ENCODE results near the gene TRIM41. TPM values are rescaled to one million over a fixed set of nuclear protein-coding genes. Genes with fewer than 3 reads are reported as not detected.
A peak's percentile ranks its signal among the peaks of the same experiment; 100 is the strongest.

TRIM41 gene
- total and polyA plus RNA-seq, 9 donors, result 9.5 to 21.9 (median 19.3) TPM

DNA sequence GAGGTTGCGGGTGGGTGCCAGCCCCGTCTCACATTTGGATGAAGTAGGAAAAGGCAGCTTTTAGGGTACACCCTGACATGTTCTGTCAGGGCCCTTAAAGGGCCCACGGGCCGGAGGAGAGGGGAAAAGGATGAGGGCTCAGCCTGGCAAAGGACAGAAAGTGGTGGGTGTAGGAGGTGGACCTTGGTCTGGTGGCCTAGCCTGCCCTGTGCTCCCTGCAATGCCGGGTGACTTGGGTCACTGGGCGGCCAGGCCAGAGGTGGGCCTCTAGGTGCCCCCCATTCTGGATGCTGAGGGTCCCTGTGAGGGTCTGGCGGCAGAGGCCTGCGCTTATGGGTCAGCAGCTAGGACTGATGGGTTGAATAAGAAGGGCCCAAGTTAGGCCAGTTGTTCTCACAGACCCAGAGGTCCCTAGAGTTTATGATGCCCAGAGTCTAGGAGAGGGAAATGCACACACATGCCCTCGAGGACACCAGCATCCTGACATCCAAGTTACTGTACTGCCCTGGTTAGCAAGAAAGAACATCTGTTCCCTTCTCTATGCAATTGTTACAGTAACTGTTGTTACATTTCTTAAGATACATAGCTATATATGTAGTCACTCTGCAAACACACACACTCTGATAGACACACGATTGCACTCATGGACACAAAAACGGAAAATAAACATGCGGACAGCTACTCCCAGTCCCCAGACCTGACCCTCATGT lies 30.6 kb upstream of the TRIM41 start:
- no peak for DNase-seq
- H3K4me1 ChIP-seq (ENCODE audit: control insufficient read depth, insufficient read depth, low read length), result peaks cover 21% of the 10 kb centered on the region
- H3K27me3 ChIP-seq (ENCODE audit: control insufficient read depth, insufficient read depth, low read length), result peaks cover 3% of the 10 kb centered on the region
- H3K9me3 ChIP-seq (replicated peaks; ENCODE audit: control insufficient read depth, low read depth, low read length), result no peaks in the 10 kb centered on the region
- H3K36me3 ChIP-seq (ENCODE audit: control insufficient read depth, insufficient read depth, low read length), result peaks cover 2% of the 10 kb centered on the region
- H3K4me3 ChIP-seq (ENCODE audit: low read length), result peak overlapping the region; percentile 69
- 18% methylated on average over 6 of the region's 12 CpGs for WGBS (ENCODE audit: insufficient coverage)
- peak overlapping the region; percentile 91 for H3K27ac ChIP-seq (ENCODE audit: low read length)

DNA sequence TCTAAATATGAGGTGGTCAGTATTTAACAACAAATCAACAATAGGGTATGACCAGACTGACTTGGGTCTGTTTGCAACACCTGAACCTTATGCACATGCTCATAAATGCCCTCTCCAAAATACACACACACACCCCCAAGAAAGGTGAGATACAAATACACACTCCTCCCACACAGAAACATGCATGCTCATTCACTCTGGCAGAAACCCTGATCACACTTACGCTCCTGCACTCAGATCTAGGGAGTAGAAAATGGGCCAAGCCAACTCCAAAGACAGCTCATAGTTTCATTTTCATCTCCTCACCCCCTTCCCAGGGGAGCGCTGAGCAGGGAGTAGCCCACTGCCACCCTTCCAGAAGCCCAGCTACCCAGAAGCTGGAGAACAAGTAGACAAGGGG lies 29.4 kb upstream of the TRIM41 start:
- Histone ChIP-seq H3K4me3 (ENCODE audit: low read length) (no peak overlapping the region), H3K4me1 (ENCODE audit: control insufficient read depth, insufficient read depth, low read length) (peaks cover 14% of the 10 kb centered on the region), H3K27ac (ENCODE audit: low read length) (no peak overlapping the region), H3K36me3 (ENCODE audit: control insufficient read depth, insufficient read depth, low read length) (peaks cover 4% of the 10 kb centered on the region), H3K9me3 (replicated peaks; ENCODE audit: control insufficient read depth, low read depth, low read length) (no peaks in the 10 kb centered on the region), H3K27me3 (ENCODE audit: control insufficient read depth, insufficient read depth, low read length) (peaks cover 3% of the 10 kb centered on the region)
- WGBS (ENCODE audit: insufficient coverage), result 100% methylated on average over 1 of the region's 2 CpGs
- no peak for DNase-seq

DNA sequence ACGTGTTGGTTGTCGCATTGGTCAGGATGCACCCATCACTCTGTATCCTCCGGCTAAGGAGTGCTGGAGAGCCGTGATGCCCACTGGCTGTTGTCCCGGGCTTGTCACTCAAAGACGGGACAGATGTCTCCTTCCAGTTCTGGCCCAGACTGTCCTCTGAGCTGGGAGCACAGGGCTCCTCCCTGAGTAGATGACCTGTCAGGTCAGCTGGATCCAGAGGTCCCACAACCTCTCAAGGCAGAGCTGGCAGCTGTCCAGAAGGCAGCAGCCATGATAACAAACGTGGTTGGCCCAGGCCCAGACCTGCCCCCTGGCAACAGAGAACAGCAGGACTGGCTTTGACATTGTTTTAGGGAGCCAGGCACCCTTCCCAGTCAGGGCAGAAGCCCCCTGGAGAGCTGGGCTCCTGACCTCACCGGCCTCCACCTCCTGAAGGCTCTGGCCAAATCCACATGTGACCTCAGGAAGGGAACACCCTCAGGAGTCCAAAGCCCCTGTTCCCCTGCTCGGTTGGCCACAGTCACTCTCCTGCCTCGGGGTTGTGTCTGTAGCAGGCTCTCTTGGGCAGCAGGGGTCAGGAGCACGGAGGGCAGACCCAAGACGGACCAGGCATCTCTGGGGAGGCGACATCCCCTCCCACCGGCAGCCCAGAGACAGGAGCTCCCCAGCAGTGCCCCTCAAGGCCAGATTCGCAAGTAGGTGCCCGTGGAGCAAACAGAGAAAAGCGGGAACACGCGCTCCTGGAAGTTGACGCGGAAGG lies 28.4 kb upstream of the TRIM41 start:
- Histone ChIP-seq H3K9me3 (replicated peaks; ENCODE audit: control insufficient read depth, low read depth, low read length) (no peaks in the 10 kb centered on the region), H3K4me3 (ENCODE audit: low read length) (no peak overlapping the region), H3K36me3 (ENCODE audit: control insufficient read depth, insufficient read depth, low read length) (peaks cover 6% of the 10 kb centered on the region), H3K27me3 (ENCODE audit: control insufficient read depth, insufficient read depth, low read length) (peaks cover 8% of the 10 kb centered on the region), H3K4me1 (ENCODE audit: control insufficient read depth, insufficient read depth, low read length) (peaks cover 14% of the 10 kb centered on the region), H3K27ac (ENCODE audit: low read length) (no peak overlapping the region)
- 58% methylated on average over 21 of the region's 21 CpGs for WGBS (ENCODE audit: insufficient coverage)
- DNase-seq, result peak; percentile 35

- 40% methylated on average over 39 of the region's 45 CpGs for WGBS (ENCODE audit: insufficient coverage)
- H3K4me1 ChIP-seq (ENCODE audit: control insufficient read depth, insufficient read depth, low read length), result peaks cover 8% of the 10 kb centered on the region
Measured at GRCh38 chr5:181195249-181195761, 27.8 kb upstream of the TRIM41 start.

DNA sequence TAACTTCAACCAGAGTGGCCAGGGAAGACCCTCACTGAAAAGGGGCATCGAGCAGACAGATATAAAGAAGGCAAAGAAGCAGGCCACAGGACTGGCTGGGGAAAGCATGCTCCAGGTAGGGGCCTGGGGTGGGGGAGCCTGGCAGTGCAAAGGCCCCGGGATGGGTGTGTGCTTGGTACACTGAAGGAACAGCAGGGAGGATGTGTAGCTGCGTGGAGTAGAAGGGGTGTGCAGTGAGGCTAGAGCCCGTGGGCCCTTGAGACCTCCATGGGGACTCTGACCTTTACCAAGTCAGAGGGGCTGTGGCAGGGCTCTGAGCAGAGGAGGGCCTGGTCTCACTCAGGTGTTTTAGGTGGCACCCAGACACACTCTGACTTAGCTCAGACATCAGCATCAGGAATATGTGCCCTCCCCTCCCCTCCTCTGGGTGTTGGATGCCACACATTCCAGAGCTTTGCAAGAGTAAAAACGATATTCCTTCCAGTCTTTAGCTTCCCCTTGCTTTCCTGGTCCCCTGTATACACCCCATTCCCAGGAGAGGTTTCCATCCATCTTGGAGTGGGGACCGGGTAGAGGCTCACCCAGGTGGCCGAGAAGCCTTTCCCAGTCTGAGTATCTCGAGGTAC lies 25.6 kb upstream of the TRIM41 start:
- no peak overlapping the region for H3K4me3 ChIP-seq (ENCODE audit: low read length)
- DNase-seq, result no peak
- peaks cover 2% of the 10 kb centered on the region for H3K4me1 ChIP-seq (ENCODE audit: control insufficient read depth, insufficient read depth, low read length)
- WGBS (ENCODE audit: insufficient coverage), result 55% methylated on average over 7 of the region's 8 CpGs
- H3K27ac ChIP-seq (ENCODE audit: low read length), result no peak overlapping the region
- H3K27me3 ChIP-seq (ENCODE audit: control insufficient read depth, insufficient read depth, low read length), result peaks cover 30% of the 10 kb centered on the region
- H3K36me3 ChIP-seq (ENCODE audit: control insufficient read depth, insufficient read depth, low read length), result peaks cover 6% of the 10 kb centered on the region
- H3K9me3 ChIP-seq (replicated peaks; ENCODE audit: control insufficient read depth, low read depth, low read length), result no peaks in the 10 kb centered on the region

More at GRCh38 chr5:181195249-181195761, 27.8 kb upstream of the TRIM41 start:
- Histone ChIP-seq H3K27ac (ENCODE audit: low read length) (no peak overlapping the region), H3K36me3 (ENCODE audit: control insufficient read depth, insufficient read depth, low read length) (peaks cover 6% of the 10 kb centered on the region), H3K27me3 (ENCODE audit: control insufficient read depth, insufficient read depth, low read length) (peaks cover 13% of the 10 kb centered on the region), H3K9me3 (replicated peaks; ENCODE audit: control insufficient read depth, low read depth, low read length) (no peaks in the 10 kb centered on the region), H3K4me3 (ENCODE audit: low read length) (no peak overlapping the region)
- DNase-seq, result no peak

GRCh38 chr5:181198106-181198685 lies 24.9 kb upstream of the TRIM41 start:
- no peak for DNase-seq
- no peak overlapping the region for H3K27ac ChIP-seq (ENCODE audit: low read length)

GRCh38 chr5:181198905-181199519 lies 24.1 kb upstream of the TRIM41 start:
- no peak for DNase-seq
- H3K4me1 ChIP-seq (ENCODE audit: control insufficient read depth, insufficient read depth, low read length), result peaks cover 8% of the 10 kb centered on the region
- H3K4me3 ChIP-seq (ENCODE audit: low read length), result no peak overlapping the region
- 47% methylated on average over 7 of the region's 9 CpGs for WGBS (ENCODE audit: insufficient coverage)
- peaks cover 6% of the 10 kb centered on the region for H3K36me3 ChIP-seq (ENCODE audit: control insufficient read depth, insufficient read depth, low read length)
- H3K27ac ChIP-seq (ENCODE audit: low read length), result no peak overlapping the region
- H3K9me3 ChIP-seq (replicated peaks; ENCODE audit: control insufficient read depth, low read depth, low read length), result no peaks in the 10 kb centered on the region
- peaks cover 44% of the 10 kb centered on the region for H3K27me3 ChIP-seq (ENCODE audit: control insufficient read depth, insufficient read depth, low read length)

More at GRCh38 chr5:181198106-181198685, 24.9 kb upstream of the TRIM41 start:
- peaks cover 36% of the 10 kb centered on the region for H3K27me3 ChIP-seq (ENCODE audit: control insufficient read depth, insufficient read depth, low read length)
- H3K9me3 ChIP-seq (replicated peaks; ENCODE audit: control insufficient read depth, low read depth, low read length), result no peaks in the 10 kb centered on the region
- H3K4me3 ChIP-seq (ENCODE audit: low read length), result no peak overlapping the region
- H3K4me1 ChIP-seq (ENCODE audit: control insufficient read depth, insufficient read depth, low read length), result no peaks in the 10 kb centered on the region
- 70% methylated on average over 5 of the region's 12 CpGs for WGBS (ENCODE audit: insufficient coverage)
- peaks cover 6% of the 10 kb centered on the region for H3K36me3 ChIP-seq (ENCODE audit: control insufficient read depth, insufficient read depth, low read length)

GRCh38 chr5:181199881-181200638 lies 23.0 kb upstream of the TRIM41 start:
- no peak overlapping the region for H3K4me3 ChIP-seq (ENCODE audit: low read length)
- DNase-seq, result no peak
- H3K36me3 ChIP-seq (ENCODE audit: control insufficient read depth, insufficient read depth, low read length), result peaks cover 4% of the 10 kb centered on the region
- H3K27ac ChIP-seq (ENCODE audit: low read length), result no peak overlapping the region
- H3K9me3 ChIP-seq (replicated peaks; ENCODE audit: control insufficient read depth, low read depth, low read length), result no peaks in the 10 kb centered on the region
- H3K4me1 ChIP-seq (ENCODE audit: control insufficient read depth, insufficient read depth, low read length), result peaks cover 11% of the 10 kb centered on the region
- WGBS (ENCODE audit: insufficient coverage), result 55% methylated on average over 6 of the region's 12 CpGs
- H3K27me3 ChIP-seq (ENCODE audit: control insufficient read depth, insufficient read depth, low read length), result peaks cover 49% of the 10 kb centered on the region

- H3K4me1 ChIP-seq (ENCODE audit: control insufficient read depth, insufficient read depth, low read length), result peaks cover 17% of the 10 kb centered on the region
- WGBS (ENCODE audit: insufficient coverage), result 20% methylated on average over 1 of the region's 4 CpGs
- no peak overlapping the region for H3K4me3 ChIP-seq (ENCODE audit: low read length)
- H3K9me3 ChIP-seq (replicated peaks; ENCODE audit: control insufficient read depth, low read depth, low read length), result no peaks in the 10 kb centered on the region
- no peak for DNase-seq
- H3K36me3 ChIP-seq (ENCODE audit: control insufficient read depth, insufficient read depth, low read length), result peaks cover 4% of the 10 kb centered on the region
- H3K27ac ChIP-seq (ENCODE audit: low read length), result no peak overlapping the region
- peaks cover 57% of the 10 kb centered on the region for H3K27me3 ChIP-seq (ENCODE audit: control insufficient read depth, insufficient read depth, low read length)
Measured at GRCh38 chr5:181200816-181201215, 22.3 kb upstream of the TRIM41 start.

All from muscle of leg (tissue), 11 donors.